CD8-positive, alpha-beta memory T cell (primary cell): ENCODE data around the gene RPL28. TPM values are rescaled to one million over a fixed set of nuclear protein-coding genes. Genes with fewer than 3 reads are reported as not detected.

Source experiments
- CTCF ChIA-PET: fragments of 350-600 bp; sonication (Branson Sonifier 250); formaldehyde crosslinking; loops from one replicate; lab custom pipeline; 2021; ENCODE audit warnings: antibody characterized with exemption; lab: Charles Lee
- POLR2A ChIA-PET: fragments of 350-600 bp; sonication (Branson Sonifier 250); formaldehyde crosslinking; loops from one replicate; lab custom pipeline; 2021; ENCODE audit warnings: antibody characterized with exemption; lab: Charles Lee
- DNase-seq, 5 donors: peaks; one replicate each; pipeline versions ENCODE4 v3.0.0 to v3.0.0-alpha.2; 2020 to 2022; ENCODE audit warnings: mixed read lengths in 1 of 5
- H3K27ac ChIP-seq: one replicate; pipeline ENCODE4 v1.7.0; 2013; ENCODE audit warnings: low read depth, mild to moderate bottlenecking, low read length, moderate library complexity
- H3K27me3 ChIP-seq: 2 replicates; pipeline ENCODE4 v1.7.0; 2013; ENCODE audit warnings: low read length, mild to moderate bottlenecking; ENCODE audit not compliant: insufficient read depth, poor library complexity, severe bottlenecking
- H3K36me3 ChIP-seq: 2 replicates; pipeline ENCODE4 v1.7.0; 2013; ENCODE audit warnings: mild to moderate bottlenecking, low read length, moderate library complexity; ENCODE audit not compliant: insufficient read depth
- H3K4me1 ChIP-seq: 2 replicates; pipeline ENCODE4 v1.7.0; 2013; ENCODE audit warnings: mild to moderate bottlenecking, low read length, moderate library complexity; ENCODE audit not compliant: insufficient read depth
- H3K4me3 ChIP-seq: 2 replicates; pipeline ENCODE4 v1.7.0; 2013; ENCODE audit warnings: mild to moderate bottlenecking, low read length
- H3K9me3 ChIP-seq: 2 replicates; pipeline ENCODE4 v1.7.0; 2013; ENCODE audit warnings: mild to moderate bottlenecking, low read length
- H3K27ac Mint-ChIP-seq, 8 donors: one replicate each; pipeline ENCODE4 v1.8.0; 2020 to 2021; ENCODE audit warnings: mixed read lengths in 8 of 8, mild to moderate bottlenecking in 6 of 8, inconsistent platforms in 3 of 8, moderate library complexity in 3 of 8
- H3K27me3 Mint-ChIP-seq, 2 donors: one replicate each; pipeline ENCODE4 v1.8.0; 2020 to 2021; ENCODE audit warnings: mixed read lengths in 2 of 2, mild to moderate bottlenecking in 1 of 2, moderate library complexity in 1 of 2
- H3K36me3 Mint-ChIP-seq, 3 donors: one replicate each; pipeline ENCODE4 v1.8.0; 2020 to 2021; ENCODE audit warnings: mixed read lengths in 3 of 3, inconsistent platforms in 1 of 3, mild to moderate bottlenecking in 1 of 3
- H3K4me1 Mint-ChIP-seq, 3 donors: one replicate each; pipeline ENCODE4 v1.8.0; 2020 to 2021; ENCODE audit warnings: mixed read lengths in 3 of 3, inconsistent platforms in 1 of 3, mild to moderate bottlenecking in 1 of 3
- H3K4me3 Mint-ChIP-seq, 7 donors: one replicate each; pipeline ENCODE4 v1.8.0; 2020 to 2021; ENCODE audit warnings: mixed read lengths in 7 of 7, mild to moderate bottlenecking in 6 of 7, moderate library complexity in 4 of 7, inconsistent platforms in 2 of 7
- H3K9me3 Mint-ChIP-seq, 5 donors: one replicate each; pipeline ENCODE4 v1.8.0; 2020 to 2022; ENCODE audit warnings: mixed read lengths in 5 of 5, mild to moderate bottlenecking in 3 of 5, moderate library complexity in 2 of 5, inconsistent platforms in 1 of 5
- polyA plus RNA-seq: library from polyadenylated mRNA; unstranded; fragments of 300-500 nt; fragmentation: Illumina TruSeq; gene quantifications from one replicate; pipeline ENCODE4 v1.2.3, GENCODE V29; 2021
- total RNA-seq, 2 experiments: library from RNA; stranded (reverse); gene quantifications; one replicate each; pipeline ENCODE4 v1.2.3, GENCODE V29; 2021

Gene RPL28
- total and polyA plus RNA-seq, 3 experiments from 2014 or later, result 615 to 2,381 (median 2,376) TPM

GRCh38 chr19:55348317-55349034 is 37.3 kb upstream of the RPL28 start:
- Histone ChIP-seq H3K4me3 (no peak overlapping the region), H3K36me3 (no peaks in the 10 kb centered on the region), H3K4me1 (peaks cover 7% of the 10 kb centered on the region), H3K27ac (no peak overlapping the region), H3K27me3 (peaks cover 21% of the 10 kb centered on the region), H3K9me3 (no peaks in the 10 kb centered on the region)
- DNase-seq, result no peak
- H3K9me3 Mint-ChIP-seq, result no peaks in the 10 kb centered on the region
- POLR2A ChIA-PET, result no interaction called here
- CTCF ChIA-PET, result no interaction called here
- H3K4me1 Mint-ChIP-seq, result peaks cover 11 to 26% (median 21%) of the 10 kb centered on the region in 3 donors
- no peak overlapping the region for H3K27ac Mint-ChIP-seq
- H3K4me3 Mint-ChIP-seq, result no peak overlapping the region
- H3K36me3 Mint-ChIP-seq, result peaks cover 0 to 9% (median 2%) of the 10 kb centered on the region in 3 donors
- H3K27me3 Mint-ChIP-seq, result peaks cover 24 to 34% of the 10 kb centered on the region in 2 donors

- H3K4me3 Mint-ChIP-seq, result no peak overlapping the region
- no peaks in the 10 kb centered on the region for H3K36me3 ChIP-seq
- H3K27me3 Mint-ChIP-seq, result peaks cover 27 to 40% of the 10 kb centered on the region in 2 donors
- H3K4me3 ChIP-seq, result no peak overlapping the region
- H3K9me3 ChIP-seq, result no peaks in the 10 kb centered on the region
- CTCF ChIA-PET, result no interaction called here
- POLR2A ChIA-PET, result interaction anchor here (2.3 kb wide), 1 partner anchor 12 kb away, joined by 6 read pairs; the partner anchor contains the start of gene KMT5C
- peak overlapping the region in 1 of 8 donors; percentile 14 for H3K27ac Mint-ChIP-seq
- DNase-seq, result no peak
- no peak overlapping the region for H3K27ac ChIP-seq
- no peaks in the 10 kb centered on the region for H3K9me3 Mint-ChIP-seq
- H3K4me1 ChIP-seq, result peaks cover 13% of the 10 kb centered on the region
- H3K4me1 Mint-ChIP-seq, result peaks cover 17 to 38% (median 24%) of the 10 kb centered on the region in 3 donors
- H3K36me3 Mint-ChIP-seq, result no peaks in the 10 kb centered on the region
- peaks cover 22% of the 10 kb centered on the region for H3K27me3 ChIP-seq
These were observed 35.0 kb upstream of the RPL28 start for GRCh38 chr19:55350620-55351315.

GRCh38 chr19:55352040-55352439 is 33.7 kb upstream of the RPL28 start:
- peak overlapping the region in 1 of 8 donors; percentile 55 for H3K27ac Mint-ChIP-seq
- Histone ChIP-seq H3K9me3 (no peaks in the 10 kb centered on the region), H3K27me3 (peaks cover 22% of the 10 kb centered on the region), H3K27ac (no peak overlapping the region), H3K36me3 (no peaks in the 10 kb centered on the region), H3K4me1 (peaks cover 13% of the 10 kb centered on the region), H3K4me3 (no peak overlapping the region)
- POLR2A ChIA-PET, result interaction anchor here (2.3 kb wide), 1 partner anchor 13 kb away, joined by 6 read pairs; the partner anchor contains the start of gene KMT5C
- peaks cover 27 to 42% of the 10 kb centered on the region in 2 donors for H3K27me3 Mint-ChIP-seq
- CTCF ChIA-PET, result no interaction called here
- peak overlapping the region in 3 of 7 donors; percentile 12 to 72 (median 32) for H3K4me3 Mint-ChIP-seq
- H3K4me1 Mint-ChIP-seq, result peaks cover 17 to 38% (median 24%) of the 10 kb centered on the region in 3 donors
- no peaks in the 10 kb centered on the region for H3K36me3 Mint-ChIP-seq
- H3K9me3 Mint-ChIP-seq, result no peaks in the 10 kb centered on the region
- DNase-seq, result no peak

- Histone ChIP-seq H3K4me1 (peaks cover 13% of the 10 kb centered on the region), H3K9me3 (no peaks in the 10 kb centered on the region), H3K27me3 (peaks cover 22% of the 10 kb centered on the region), H3K4me3 (no peak overlapping the region), H3K36me3 (no peaks in the 10 kb centered on the region), H3K27ac (no peak overlapping the region)
- H3K4me1 Mint-ChIP-seq, result peaks cover 17 to 38% (median 24%) of the 10 kb centered on the region in 3 donors
- no peaks in the 10 kb centered on the region for H3K9me3 Mint-ChIP-seq
- peak overlapping the region; percentile 11 to 88 (median 81) for H3K4me3 Mint-ChIP-seq
- POLR2A ChIA-PET, result interaction anchor here (2.3 kb wide), 1 partner anchor 13 kb away, joined by 6 read pairs; the partner anchor contains the start of gene KMT5C
- CTCF ChIA-PET, result interaction anchor here (1.4 kb wide), 1 partner anchor 13 kb away, joined by 4 read pairs; the partner anchor contains the start of gene KMT5C
- DNase-seq, result no peak
- peaks cover 27 to 47% of the 10 kb centered on the region in 2 donors for H3K27me3 Mint-ChIP-seq
- no peaks in the 10 kb centered on the region for H3K36me3 Mint-ChIP-seq
- H3K27ac Mint-ChIP-seq, result peak overlapping the region in 4 of 8 donors; percentile 54 to 70 (median 57)
These were observed 33.1 kb upstream of the RPL28 start for GRCh38 chr19:55352549-55353145.

- peak overlapping the region in 6 of 8 donors; percentile 19 to 70 (median 43) for H3K27ac Mint-ChIP-seq
- no peak for DNase-seq
- Histone ChIP-seq H3K4me1 (peaks cover 13% of the 10 kb centered on the region), H3K9me3 (no peaks in the 10 kb centered on the region), H3K4me3 (peak overlapping the region; percentile 47), H3K27ac (no peak overlapping the region), H3K27me3 (peaks cover 22% of the 10 kb centered on the region), H3K36me3 (no peaks in the 10 kb centered on the region)
- H3K9me3 Mint-ChIP-seq, result no peaks in the 10 kb centered on the region
- H3K27me3 Mint-ChIP-seq, result peaks cover 24 to 47% of the 10 kb centered on the region in 2 donors
- POLR2A ChIA-PET, result no interaction called here
- peak overlapping the region; percentile 65 to 90 (median 83) for H3K4me3 Mint-ChIP-seq
- H3K4me1 Mint-ChIP-seq, result peaks cover 17 to 38% (median 24%) of the 10 kb centered on the region in 3 donors
- H3K36me3 Mint-ChIP-seq, result no peaks in the 10 kb centered on the region
- CTCF ChIA-PET, result interaction anchor here (1.4 kb wide), 1 partner anchor 14 kb away, joined by 4 read pairs; the partner anchor contains the start of gene KMT5C
These were observed 32.4 kb upstream of the RPL28 start for GRCh38 chr19:55353356-55353802.

- Mint-ChIP-seq H3K27me3 (peaks cover 24 to 47% of the 10 kb centered on the region in 2 donors), H3K36me3 (no peaks in the 10 kb centered on the region), H3K4me3 (peak overlapping the region; percentile 65 to 90 (median 83)), H3K4me1 (peaks cover 17 to 38% (median 24%) of the 10 kb centered on the region in 3 donors), H3K9me3 (no peaks in the 10 kb centered on the region), H3K27ac (peak overlapping the region in 4 of 8 donors; percentile 81 to 89 (median 84))
- peaks cover 22% of the 10 kb centered on the region for H3K27me3 ChIP-seq
- H3K9me3 ChIP-seq, result no peaks in the 10 kb centered on the region
- peak; percentile 52 to 73 (median 73) for DNase-seq
- H3K36me3 ChIP-seq, result no peaks in the 10 kb centered on the region
- ChIA-PET CTCF (interaction anchor here (1.4 kb wide), 1 partner anchor 15 kb away, joined by 4 read pairs; the partner anchor contains the start of gene KMT5C), POLR2A (no interaction called here)
- peak overlapping the region; percentile 47 for H3K4me3 ChIP-seq
- no peak overlapping the region for H3K27ac ChIP-seq
- peaks cover 13% of the 10 kb centered on the region for H3K4me1 ChIP-seq
These were observed 31.7 kb upstream of the RPL28 start for GRCh38 chr19:55353803-55354697.
